GM18873 (cell line): ENCODE data around the gene MAMSTR.
"Not testable (repeated sequence)": the region's sequence is repeated elsewhere in the genome, so short reads cannot be mapped to it uniquely, and the experiment has no call there.

ENCODE experiments used
- ATAC-seq: cut with Tn5 transposase; IDR thresholded peaks from one replicate; pipeline ENCODE4 v1.9.1; 2021; ENCODE audit warnings: mild to moderate bottlenecking, moderate library complexity, moderate number of reproducible peaks; ENCODE audit not compliant: unreplicated experiment, low FRiP score

The MAMSTR gene

DNA sequence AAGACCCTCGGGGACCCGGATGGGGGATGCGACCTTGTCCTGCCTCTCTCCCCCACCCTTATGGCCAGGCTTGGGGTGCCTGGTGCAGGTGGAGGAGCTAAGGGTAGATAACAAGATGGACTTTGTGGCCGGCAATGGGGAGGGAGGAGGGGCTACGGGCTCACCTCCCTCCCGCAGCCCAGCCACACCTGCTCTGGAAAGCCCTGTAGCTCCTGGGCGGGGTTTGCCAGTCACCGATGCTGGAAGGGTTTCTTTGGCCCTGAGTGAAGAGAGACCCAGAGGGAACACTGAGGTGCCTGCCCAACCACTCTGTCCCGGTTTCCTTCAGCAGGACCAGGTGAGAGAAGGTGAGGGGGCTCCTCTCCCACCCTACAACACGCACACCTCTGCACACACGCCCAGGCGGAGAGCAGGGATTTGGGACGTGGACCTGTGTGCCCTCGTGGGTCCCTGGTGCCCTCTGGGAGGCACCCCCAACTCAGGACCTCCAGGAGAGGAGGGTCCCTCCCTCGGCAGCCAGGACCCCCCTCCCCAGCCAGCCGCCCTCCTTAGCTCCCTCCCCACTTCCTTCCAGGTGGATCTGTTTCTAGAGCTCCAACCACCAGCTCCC lies 23.7 kb downstream of the MAMSTR start, which contains the start of gene FUT2:
TSS of gene FUT2 (plus strand) at position 229 of the 610 bp plus-strand sequence. CDS start 6,986 bp downstream, outside the sequence.
- ATAC-seq, result no peak

DNA sequence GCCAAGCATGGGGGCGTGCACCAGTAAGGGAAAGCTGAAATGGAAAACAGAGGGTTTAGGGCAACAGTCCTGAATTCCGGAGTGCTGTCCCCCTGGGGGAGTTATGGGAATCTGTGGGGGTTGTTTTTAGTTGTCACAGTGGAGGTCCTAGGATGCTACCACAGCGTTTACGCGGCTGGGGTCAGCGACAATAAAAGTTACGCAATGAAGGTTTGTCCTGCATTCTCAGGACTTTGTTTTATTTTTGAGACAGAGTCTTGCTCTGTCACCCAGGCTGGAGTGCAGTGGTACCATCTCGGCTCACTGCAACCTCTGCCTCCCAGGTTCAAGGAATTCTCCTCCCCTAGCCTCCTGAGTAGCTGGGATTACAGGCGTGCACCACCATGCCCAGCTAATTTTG lies 25.9 kb downstream of the MAMSTR start:
- not testable (repeated sequence) for ATAC-seq

DNA sequence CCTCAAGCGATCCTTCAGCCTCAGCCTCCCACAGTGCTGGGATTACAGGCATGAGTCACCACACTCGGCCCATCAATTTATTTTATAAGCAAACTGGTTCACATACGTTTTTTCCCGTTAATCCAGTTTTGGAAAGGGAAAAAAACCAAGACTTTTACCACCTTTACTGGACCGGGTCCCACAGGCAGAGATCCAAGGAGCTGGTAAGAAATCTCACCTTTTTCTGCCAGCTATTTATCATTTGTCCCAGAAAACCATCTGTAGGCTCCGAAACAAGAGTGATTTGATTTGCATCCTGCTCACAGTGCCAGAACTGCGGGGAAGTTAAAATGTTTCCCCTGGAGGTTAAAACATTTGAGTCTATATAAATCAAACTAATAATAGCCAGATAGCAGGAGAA lies 30.1 kb downstream of the MAMSTR start:
- ATAC-seq, result no peak

DNA sequence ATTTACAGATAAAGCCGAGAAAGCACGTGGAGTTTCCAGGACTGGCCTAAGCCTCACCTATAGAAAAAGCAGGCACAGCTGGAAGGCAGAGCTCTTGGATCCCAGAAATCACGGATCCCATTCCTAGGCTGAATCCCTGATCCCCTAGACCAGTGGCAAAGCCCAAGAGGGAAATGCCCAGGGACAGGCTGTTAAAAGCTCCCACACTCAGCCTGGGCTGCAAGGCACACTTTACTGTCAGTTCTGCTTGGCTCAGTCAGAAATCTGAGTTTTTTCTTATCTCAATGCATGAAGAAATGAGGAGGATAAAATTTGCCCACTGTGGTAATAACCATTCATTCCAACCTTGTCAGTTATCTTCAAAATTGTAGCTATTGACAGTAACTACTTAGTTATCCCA lies 31.7 kb downstream of the MAMSTR start:
- ATAC-seq, result no peak

DNA sequence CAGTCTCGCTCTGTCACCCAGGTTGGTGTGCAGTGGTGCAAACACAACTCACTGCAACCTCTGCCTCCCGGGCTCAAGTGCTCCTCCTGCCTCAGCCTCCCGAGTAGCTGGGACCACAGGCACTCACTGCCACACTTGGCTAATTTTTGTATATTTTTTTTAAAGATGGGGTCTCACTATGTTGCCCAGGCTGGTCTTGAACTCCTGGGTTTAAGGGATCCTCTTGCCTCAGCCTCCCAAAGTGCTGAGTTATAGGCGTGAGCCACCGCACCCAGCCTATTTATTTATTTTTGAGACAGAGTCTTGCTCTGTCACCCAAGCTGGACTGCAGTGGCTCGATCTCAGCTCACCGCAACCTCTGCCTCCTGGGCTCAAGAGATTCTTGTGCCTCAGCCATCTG lies 32.9 kb downstream of the MAMSTR start:
- ATAC-seq, result not testable (repeated sequence)

DNA sequence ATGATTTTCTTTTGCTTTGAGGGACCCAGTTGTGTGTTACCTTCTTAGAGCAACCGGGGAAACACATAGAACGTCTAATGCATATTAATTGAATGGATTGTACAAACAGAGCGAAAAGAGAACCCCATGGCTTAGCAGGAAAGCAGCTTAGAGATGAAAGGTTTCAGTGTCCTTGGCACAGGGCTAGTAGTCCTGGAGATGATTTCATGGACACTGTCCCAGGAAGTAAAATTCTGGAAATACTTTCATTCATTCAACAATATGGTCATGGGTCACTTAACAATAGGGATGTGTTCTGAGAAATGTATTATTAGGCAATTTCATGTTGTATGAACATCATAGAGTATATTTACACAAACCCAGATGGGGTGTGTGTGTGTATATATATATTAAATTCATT lies 33.4 kb downstream of the MAMSTR start:
- ATAC-seq, result no peak

DNA sequence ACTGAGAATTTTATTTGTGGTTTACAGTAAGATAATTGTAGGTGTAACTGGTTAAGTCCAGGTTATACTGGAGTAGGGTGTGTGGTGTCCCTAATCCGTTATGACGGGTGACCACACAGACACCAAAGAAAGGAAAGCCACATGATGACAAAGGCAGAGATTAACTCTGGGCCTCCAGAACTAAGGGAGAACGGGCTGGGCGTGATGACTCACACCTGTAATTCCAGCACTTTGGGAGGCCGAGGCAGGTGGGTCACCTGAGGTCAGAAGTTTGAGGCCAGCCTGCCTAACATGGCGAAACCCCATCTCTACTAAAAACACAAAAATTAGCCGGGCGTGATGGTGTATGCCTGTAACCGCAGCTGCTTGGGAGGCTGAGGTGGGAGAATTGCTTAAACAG lies 33.9 kb downstream of the MAMSTR start:
- ATAC-seq, result no peak

DNA sequence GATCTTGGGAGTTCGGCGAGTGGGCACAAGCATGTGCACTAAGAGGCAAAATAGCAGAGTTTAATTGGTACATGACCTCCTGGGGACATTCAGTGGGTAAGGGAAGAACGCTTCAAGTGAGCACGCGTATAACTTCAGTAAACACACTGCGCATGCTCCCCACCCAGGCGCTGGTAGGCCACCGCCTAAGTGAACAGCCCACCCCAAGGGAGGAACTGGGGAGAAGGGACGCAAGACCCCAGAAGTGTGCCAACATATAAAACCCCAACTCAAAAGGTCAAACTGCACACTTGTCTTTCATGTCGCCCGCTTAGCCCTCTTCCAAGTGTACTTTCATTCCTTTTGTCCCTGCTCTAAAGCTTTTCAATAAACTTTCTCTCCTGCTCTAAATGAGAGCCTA lies 36.2 kb downstream of the MAMSTR start:
- ATAC-seq, result no peak

DNA sequence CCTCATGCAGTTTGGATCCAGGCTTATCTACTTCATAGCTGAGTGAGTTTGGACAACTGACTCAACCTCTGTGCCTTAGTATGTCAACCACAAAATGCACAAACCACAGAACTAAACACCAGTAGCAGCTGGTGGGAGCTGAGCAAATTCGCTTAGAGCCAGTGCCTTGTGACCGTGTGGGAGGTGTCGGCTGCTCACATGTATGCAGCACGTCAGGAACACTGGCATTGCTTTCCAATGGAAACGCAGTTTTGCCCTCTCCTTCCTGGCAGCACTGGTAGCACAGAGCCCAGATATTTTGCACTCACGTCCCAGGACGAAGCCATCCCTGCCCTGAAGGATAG lies 38.4 kb downstream of the MAMSTR start:
- no peak for ATAC-seq

DNA sequence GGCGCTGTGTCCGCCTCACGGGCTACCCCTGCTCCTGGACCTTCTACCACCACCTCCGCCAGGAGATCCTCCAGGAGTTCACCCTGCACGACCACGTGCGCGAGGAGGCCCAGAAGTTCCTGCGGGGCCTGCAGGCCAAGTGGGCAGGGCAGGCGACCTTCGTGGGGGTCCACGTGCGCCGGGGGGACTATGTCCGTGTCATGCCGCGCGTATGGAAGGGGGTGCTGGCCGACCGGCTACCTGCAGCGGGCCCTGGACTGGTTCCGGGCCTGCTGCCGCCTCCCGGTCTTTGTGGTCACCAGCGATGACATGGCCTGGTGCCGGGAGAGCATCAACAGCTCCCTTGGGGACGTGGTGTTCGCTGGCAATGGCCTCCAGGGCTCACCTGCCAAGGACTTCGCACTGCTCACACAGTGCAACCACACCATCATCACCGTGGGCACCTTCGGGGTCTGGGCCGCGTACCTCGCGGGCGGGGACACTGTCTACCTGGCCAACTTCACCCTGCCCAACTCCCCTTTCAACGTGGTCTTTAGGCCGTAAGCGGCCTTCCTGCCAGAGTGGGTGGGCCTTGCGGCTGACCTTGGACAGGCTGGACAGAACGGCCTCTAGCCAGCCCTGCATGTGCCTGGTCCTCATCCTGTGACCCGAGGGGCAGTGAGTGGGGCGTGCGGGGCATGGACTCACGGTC lies 38.9 kb downstream of the MAMSTR start:
- ATAC-seq, result no peak

DNA sequence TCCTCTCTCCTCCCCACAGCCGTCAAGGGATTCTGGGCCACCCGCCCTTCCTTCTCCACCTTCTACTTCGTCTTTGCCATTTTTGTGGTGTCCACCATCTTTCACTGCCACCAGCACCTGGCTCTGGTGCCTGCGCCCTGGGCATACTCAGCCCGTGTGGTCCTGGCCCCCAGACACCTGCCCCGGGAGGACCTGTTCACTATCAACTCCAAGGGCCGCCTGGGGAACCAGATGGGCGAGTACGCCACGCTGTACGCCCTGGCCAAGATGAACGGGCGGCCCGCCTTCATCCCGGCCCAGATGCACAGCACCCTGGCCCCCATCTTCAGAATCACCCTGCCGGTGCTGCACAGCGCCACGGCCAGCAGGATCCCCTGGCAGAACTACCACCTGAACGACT lies 39.5 kb downstream of the MAMSTR start:
- ATAC-seq, result not testable (repeated sequence)

DNA sequence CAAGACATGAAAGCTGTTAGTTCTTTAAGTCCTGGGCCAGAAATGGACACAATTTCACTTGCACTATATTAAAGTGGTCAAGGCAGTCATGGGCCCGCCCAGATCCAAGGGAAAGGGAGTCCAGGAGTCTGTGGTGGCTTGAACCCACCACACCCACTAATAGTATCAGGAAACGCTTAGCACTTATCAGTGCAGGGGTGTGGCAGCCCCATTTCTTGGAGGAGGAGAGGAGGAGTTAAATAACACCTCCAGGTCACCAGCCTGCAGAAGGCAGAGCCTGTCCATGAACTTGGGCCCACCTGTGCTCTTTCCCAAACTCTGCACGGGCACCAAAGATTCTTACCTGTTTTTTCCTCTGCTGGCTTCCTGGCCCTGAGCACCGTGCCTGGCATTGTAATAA lies 41.3 kb downstream of the MAMSTR start:
- ATAC-seq, result no peak

DNA sequence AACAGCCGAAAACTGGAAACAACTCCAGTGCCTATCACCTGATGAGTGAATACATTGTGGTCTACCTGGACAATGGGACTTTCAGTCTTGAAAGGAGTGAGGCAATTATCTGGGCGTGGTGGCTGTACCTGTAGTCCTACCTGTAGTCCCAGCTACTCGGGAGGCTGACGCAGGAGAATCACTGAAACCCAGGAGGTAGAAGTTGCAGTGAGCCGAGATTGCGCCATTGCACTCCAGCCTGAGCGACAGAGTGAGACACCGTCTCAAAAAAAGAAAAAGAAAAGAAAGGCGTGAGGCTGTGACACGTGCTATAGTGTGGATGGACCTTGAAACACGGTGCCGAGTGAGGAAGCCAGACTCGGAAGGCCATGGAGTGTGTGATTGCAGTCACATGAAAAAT lies 42.6 kb downstream of the MAMSTR start:
- no peak for ATAC-seq

DNA sequence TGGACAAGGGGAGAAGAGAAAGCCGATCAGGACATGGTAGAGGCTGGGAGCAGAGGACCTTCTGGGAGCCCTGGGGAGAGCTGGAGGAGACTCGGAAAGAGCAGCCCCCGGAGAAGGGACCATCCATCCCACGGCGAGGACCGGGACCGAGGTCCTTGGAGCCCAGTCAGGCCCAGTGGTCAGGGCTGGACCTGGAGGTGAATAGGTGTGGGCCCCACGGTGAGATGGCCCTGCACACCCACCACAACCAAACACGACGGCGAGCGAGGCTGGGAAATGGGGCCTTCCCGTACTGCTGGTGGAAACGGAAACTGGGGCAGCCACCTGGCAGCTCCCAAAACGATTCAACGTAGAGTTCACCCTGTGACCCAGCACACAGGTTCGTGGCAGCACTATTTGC lies 43.0 kb downstream of the MAMSTR start:
- ATAC-seq, result no peak

DNA sequence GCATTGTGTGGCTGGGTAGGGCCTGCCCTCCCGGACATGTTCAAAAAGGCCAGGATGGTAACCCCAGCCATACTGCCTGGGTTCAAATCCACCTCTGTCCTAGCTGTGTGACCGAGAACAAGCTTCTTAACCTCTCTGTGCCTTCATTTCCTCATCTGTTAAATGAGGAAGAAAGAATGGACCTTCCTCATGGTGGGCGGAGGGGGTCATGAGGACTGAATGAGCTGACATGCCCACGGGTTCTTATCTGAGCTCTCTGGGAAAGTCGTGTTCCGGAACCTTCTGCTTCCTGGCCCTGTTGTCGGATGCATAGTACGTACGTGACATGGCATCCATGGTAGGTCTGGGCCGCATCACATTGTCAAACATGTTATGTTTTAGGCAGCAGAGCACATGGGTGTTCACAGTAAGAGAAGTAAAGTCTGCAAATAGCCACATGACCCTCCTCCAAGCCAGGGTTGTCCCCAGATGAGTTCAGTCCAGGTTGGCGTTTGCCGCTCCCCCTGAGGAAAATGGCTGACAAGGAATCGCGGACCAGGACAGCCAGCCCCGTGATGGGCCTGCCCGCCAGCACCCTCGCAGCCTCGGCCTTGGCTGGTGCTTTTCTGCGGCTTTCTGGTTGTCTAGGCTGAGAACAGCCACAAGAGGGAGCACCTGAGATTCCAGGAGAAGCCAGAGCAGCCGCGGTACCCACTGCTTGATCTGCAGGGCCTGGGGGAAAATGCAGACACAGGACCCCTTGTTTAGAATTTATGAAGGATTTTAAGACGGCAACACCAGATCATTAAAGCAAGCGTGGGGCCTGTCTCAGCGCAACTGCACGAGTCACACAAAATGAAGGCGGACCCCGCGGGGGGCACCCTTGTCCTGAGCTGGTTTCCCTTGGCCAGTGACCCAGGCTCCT lies 44.4 kb downstream of the MAMSTR start:
- ATAC-seq, result no peak

DNA sequence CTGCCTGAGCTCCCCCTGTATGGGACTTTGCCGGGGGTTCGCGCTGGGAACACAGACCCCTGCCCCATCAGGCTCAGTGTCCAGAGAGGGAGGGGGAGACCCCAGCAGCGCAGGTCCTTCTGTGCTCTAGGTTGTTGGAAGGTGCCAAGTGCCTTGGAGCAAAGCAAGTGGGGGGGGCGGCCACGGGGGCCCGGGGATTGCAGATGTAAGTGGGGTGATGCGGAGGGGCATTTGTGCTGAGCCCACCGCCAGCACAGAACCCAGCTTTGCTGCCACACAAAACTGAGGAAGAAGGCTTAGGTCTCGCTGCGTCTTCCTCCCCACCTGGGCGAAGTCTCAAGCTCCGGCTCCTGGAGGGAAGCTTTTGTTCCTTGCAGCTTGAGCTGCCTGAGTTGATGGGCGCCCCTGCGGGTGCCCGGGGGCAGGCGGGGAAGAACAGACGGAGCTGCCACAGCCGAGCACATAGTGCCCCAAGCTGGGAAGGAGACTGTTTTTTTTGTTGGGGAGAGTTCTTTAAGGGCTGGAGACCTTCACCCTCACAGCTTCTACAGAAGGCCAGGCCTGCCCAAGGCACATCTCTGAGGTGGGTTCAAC lies 45.2 kb downstream of the MAMSTR start:
- no peak for ATAC-seq

DNA sequence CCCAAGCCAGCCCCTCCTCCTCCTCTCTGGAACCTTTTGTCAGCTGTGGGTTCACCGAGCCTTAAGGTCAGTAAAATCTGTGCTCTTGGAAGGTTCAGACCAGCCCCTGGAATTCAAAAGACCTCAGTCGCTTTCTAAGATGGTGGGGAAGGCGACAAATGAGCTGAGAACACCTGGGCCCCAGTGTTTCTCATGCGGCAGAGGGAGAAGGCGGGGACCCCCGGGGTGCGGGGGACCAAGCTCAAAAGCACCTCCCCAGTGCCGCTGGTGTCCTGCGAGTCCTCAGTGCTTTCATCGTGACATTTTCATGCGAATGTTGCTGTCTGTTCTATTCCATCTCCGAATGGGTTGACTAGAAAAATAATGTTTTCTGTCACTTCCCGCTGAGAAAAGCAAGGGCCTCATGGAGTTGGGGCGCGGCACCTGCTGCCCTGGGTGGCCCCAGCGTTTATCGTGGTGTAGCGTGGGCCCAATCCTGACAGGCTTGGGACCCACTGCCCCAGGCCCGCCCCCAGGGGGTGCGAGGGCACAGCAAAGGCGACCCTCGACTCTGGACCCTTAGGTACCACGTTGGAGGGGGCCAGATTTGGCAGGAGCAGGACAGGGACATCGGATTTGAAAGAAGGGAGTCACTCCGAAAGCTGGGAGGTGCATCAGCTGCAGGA lies 46.0 kb downstream of the MAMSTR start:
- ATAC-seq, result no peak

DNA sequence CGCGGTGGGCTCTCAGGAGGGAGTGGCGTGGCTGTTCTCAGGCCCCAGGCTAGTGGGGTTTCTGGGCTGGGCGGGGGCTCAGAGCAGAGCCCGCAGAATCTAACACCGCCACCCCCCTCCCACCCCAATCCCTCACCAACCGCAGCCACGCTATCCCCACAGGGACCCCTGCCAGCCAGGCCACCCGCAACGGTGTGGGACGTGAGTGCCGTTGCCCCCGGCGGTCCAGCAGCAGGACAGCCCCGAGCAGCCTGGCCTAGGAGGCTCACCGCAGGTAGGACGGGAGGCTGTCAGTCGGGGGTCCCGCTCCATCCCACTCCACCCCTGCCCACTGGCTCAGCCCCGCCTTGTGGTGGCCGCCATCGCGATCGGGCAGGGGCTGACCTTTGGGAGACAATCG lies 46.5 kb downstream of the MAMSTR start, which contains the start of gene NTN5:
TSS of gene NTN5 (minus strand) at position 24 of the 400 bp plus-strand sequence. CDS start 2,031 bp downstream, outside the sequence.
- ATAC-seq, result no peak

DNA sequence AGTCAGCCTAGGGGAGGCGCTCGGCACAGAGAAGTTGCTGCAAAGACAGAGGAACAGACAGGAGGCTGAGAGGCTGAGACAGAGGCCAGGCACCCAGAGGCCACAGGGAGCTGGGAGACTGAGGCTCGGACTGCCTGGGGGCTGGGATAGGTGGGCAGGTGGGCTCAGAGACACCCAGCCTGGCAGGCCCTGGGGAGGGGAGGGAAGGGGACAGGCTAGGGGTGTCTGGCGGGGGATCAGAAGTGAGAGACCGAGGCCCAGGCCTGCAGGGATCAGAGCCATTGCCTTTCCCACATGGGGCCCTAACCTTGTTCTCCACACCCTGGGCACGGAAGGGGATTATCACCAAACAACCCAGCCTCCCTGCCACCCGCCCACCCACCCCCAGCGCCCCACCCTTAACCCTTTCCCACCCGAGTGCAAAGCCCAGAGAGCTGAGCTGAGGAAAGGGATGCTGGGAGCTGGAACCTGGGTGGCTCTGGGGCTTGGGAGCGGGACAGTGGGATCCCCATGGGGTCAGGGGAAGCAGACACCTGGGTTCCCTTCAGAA lies 48.0 kb downstream of the MAMSTR start:
- no peak for ATAC-seq
